ENCODE data around the gene TTC22.

DNA sequence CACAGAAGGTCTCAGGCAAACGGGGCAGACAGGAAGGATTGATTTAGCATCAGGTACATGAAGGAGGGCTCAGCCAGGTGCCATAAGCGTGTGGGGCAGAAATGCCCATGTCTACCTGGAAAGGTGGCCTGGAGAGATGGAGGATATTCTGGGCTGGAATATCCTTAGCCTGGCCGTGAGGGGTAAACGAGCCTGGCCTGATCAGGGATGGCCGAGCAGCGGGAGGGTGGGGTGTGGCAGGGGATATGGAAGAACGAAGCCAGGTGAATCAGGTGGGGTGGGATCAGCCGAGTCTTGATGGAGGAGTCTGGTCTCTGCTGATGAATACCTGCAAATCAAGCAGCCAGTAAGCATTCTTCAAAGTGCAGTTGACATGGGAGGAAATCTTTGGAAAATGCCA lies 35.5 kb upstream of the TTC22 start:
- TF ChIP-seq ESRRG (CRISPR knock-in tag; IDR thresholded peaks at IDR 0.05) (no peak), TCF4 (CRISPR knock-in tag; IDR thresholded peaks at IDR 0.05; ENCODE audit: borderline replicate concordance) (no peak), BACH2 (CRISPR knock-in tag; IDR thresholded peaks at IDR 0.05; ENCODE audit: borderline replicate concordance) (no peak), RARB (CRISPR knock-in tag; IDR thresholded peaks at IDR 0.05) (no peak), ZNF8 (CRISPR knock-in tag; IDR thresholded peaks at IDR 0.05) (no peak), ZC3H10 (CRISPR knock-in tag; IDR thresholded peaks at IDR 0.05) (no peak), ARNTL (CRISPR knock-in tag; IDR thresholded peaks at IDR 0.05; ENCODE audit: borderline replicate concordance, low read depth) (no peak), ZFP3 (CRISPR knock-in tag; IDR thresholded peaks at IDR 0.05) (no peak), ZFP30 (CRISPR knock-in tag; IDR thresholded peaks at IDR 0.05) (no peak)
- TF ChIP-seq, protein P1, sequence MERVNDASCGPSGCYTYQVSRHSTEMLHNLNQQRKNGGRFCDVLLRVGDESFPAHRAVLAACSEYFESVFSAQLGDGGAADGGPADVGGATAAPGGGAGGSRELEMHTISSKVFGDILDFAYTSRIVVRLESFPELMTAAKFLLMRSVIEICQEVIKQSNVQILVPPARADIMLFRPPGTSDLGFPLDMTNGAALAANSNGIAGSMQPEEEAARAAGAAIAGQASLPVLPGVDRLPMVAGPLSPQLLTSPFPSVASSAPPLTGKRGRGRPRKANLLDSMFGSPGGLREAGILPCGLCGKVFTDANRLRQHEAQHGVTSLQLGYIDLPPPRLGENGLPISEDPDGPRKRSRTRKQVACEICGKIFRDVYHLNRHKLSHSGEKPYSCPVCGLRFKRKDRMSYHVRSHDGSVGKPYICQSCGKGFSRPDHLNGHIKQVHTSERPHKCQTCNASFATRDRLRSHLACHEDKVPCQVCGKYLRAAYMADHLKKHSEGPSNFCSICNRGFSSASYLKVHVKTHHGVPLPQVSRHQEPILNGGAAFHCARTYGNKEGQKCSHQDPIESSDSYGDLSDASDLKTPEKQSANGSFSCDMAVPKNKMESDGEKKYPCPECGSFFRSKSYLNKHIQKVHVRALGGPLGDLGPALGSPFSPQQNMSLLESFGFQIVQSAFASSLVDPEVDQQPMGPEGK (CRISPR knock-in tag; IDR thresholded peaks at IDR 0.05; ENCODE audit: borderline replicate concordance): no peak
- TF ChIP-seq, protein P2, sequence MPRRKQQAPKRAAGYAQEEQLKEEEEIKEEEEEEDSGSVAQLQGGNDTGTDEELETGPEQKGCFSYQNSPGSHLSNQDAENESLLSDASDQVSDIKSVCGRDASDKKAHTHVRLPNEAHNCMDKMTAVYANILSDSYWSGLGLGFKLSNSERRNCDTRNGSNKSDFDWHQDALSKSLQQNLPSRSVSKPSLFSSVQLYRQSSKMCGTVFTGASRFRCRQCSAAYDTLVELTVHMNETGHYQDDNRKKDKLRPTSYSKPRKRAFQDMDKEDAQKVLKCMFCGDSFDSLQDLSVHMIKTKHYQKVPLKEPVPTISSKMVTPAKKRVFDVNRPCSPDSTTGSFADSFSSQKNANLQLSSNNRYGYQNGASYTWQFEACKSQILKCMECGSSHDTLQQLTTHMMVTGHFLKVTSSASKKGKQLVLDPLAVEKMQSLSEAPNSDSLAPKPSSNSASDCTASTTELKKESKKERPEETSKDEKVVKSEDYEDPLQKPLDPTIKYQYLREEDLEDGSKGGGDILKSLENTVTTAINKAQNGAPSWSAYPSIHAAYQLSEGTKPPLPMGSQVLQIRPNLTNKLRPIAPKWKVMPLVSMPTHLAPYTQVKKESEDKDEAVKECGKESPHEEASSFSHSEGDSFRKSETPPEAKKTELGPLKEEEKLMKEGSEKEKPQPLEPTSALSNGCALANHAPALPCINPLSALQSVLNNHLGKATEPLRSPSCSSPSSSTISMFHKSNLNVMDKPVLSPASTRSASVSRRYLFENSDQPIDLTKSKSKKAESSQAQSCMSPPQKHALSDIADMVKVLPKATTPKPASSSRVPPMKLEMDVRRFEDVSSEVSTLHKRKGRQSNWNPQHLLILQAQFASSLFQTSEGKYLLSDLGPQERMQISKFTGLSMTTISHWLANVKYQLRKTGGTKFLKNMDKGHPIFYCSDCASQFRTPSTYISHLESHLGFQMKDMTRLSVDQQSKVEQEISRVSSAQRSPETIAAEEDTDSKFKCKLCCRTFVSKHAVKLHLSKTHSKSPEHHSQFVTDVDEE (CRISPR knock-in tag; IDR thresholded peaks at IDR 0.05): no peak
